HL-60 (cell line): ENCODE results near the gene SIGLEC9.

ENCODE experiments used
- DNase-seq, 2 experiments: peaks; one replicate each; pipeline ENCODE4 v3.0.0-alpha.2; 2010 to 2020; ENCODE audit warnings: low read depth in 1 of 2, low spot score in 1 of 2
- H3K27ac ChIP-seq: fragments of 250-450 bp; sonication (Bioruptor Pico); replicated peaks from 2 replicates; pipeline ENCODE4 v1.5.1; 2020; ENCODE audit warnings: mild to moderate bottlenecking, moderate library complexity
- H3K27me3 ChIP-seq: fragments of 250-450 bp; sonication (Bioruptor Pico); 2 replicates; pipeline ENCODE4 v1.5.1; 2021; ENCODE audit warnings: mild to moderate bottlenecking, moderate library complexity; ENCODE audit not compliant: insufficient read depth, poor library complexity, severe bottlenecking
- H3K4me3 ChIP-seq: replicated peaks from 2 replicates; pipeline ENCODE4 v1.5.1; 2011; ENCODE audit warnings: mild to moderate bottlenecking, control low read depth, low read length; ENCODE audit not compliant: insufficient read depth
- CTCF ChIP-seq: IDR thresholded peaks from one replicate; pipeline ENCODE4 v1.5.1; 2011; ENCODE audit warnings: low read length, control low read depth, inconsistent platforms; ENCODE audit not compliant: insufficient read depth
- GABPA ChIP-seq: IDR thresholded peaks from 2 replicates; pipeline ENCODE4 v1.6.1; 2012; ENCODE audit warnings: low read depth
- POLR2AphosphoS5 ChIP-seq: IDR thresholded peaks from 2 replicates; pipeline ENCODE4 v1.6.1; 2012; ENCODE audit warnings: low read depth
- REST ChIP-seq: IDR thresholded peaks from 2 replicates; pipeline ENCODE4 v1.6.1; 2012; ENCODE audit warnings: low read depth; ENCODE audit not compliant: insufficient replicate concordance
- SPI1 ChIP-seq: IDR thresholded peaks from 2 replicates; pipeline ENCODE4 v1.6.1; 2012; ENCODE audit warnings: low read depth, mild to moderate bottlenecking, borderline replicate concordance

The SIGLEC9 gene

DNA sequence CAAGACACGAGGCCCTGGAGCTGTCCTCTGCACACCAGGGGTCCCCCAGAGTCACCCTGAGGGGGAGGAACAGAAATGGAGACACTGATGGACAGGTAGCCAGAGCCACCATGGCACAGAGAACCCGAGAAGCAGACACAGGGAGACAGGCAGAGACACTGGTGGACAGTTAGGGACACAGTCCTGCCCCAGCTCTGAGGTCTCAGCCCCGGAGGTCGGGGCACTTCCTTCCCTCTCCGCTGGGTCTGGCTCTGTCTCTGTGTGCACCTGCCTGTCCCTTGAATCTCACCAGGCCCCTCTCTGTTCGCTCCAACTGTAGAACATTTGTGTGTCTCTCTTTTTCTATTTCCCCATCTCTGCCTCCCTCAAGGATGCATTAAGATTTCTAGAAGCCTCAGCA, 46.6 kb upstream of the SIGLEC9 start:
- no peak overlapping the region for H3K4me3 ChIP-seq
- TF ChIP-seq GABPA = no peak
- TF ChIP-seq POLR2AphosphoS5 = no peak
- TF ChIP-seq REST = no peak
- no peak for TF ChIP-seq CTCF
- TF ChIP-seq SPI1 = no peak
- DNase-seq = no peak
- H3K27ac ChIP-seq = no peak overlapping the region
- H3K27me3 ChIP-seq = no peaks in the 10 kb centered on the region

DNA sequence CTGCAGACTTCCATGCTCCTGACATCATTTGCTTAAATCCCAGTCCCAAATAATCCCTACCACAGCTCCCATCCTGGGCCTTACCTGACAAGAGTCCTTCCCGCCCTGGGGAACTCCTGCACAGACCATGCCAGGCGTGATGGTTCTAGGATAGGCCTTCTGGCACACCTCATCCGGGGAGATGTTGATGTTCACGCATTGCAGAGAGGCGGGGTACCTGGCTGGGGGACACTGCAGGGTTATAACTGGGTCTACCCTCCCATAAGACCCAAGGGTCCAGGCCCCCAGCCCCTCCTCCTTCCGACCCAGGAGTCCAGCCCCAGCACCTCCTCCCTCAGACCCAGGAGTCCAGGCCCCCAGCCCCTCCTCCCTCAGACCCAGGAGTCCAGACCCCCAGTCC, 46.0 kb upstream of the SIGLEC9 start:
- Histone ChIP-seq H3K27me3 (no peaks in the 10 kb centered on the region), H3K27ac (no peak overlapping the region), H3K4me3 (no peak overlapping the region)
- TF ChIP-seq CTCF = no peak
- TF ChIP-seq SPI1 = no peak
- no peak for TF ChIP-seq REST
- TF ChIP-seq POLR2AphosphoS5 = no peak
- TF ChIP-seq GABPA = no peak
- no peak for DNase-seq

GRCh38 chr19:51079481-51080110, 45.1 kb upstream of the SIGLEC9 start:
- Histone ChIP-seq H3K27ac (no peak overlapping the region), H3K4me3 (no peak overlapping the region), H3K27me3 (no peaks in the 10 kb centered on the region)
- DNase-seq = no peak
- TF ChIP-seq SPI1 (no peak), REST (no peak), GABPA (no peak), CTCF (no peak), POLR2AphosphoS5 (no peak)
